ENCODE results near the gene ZNF664. TPM values are rescaled to one million over a fixed set of nuclear protein-coding genes. Genes with fewer than 3 reads are reported as not detected.

Gene ZNF664
- total RNA-seq, 1 donor from 2014 or later, result 67.6 TPM

- Mint-ChIP-seq H3K27me3 (ENCODE audit: low read depth, unreplicated experiment) (peaks cover 4% of the 10 kb centered on the region), H3K27ac (ENCODE audit: unreplicated experiment) (peak overlapping the region; percentile 48), H3K4me3 (ENCODE audit: unreplicated experiment) (peak overlapping the region; percentile 99), H3K9me3 (ENCODE audit: unreplicated experiment) (no peaks in the 10 kb centered on the region), H3K4me1 (ENCODE audit: low read depth, unreplicated experiment) (peaks cover 12% of the 10 kb centered on the region), H3K36me3 (ENCODE audit: low read depth, unreplicated experiment) (peaks cover 7% of the 10 kb centered on the region)
- Histone ChIP-seq H3K4me1 (ENCODE audit: insufficient read depth, low read length) (peaks cover 20% of the 10 kb centered on the region), H3K9ac (ENCODE audit: low read length) (peak overlapping the region; percentile 85), H3K4me3 (ENCODE audit: insufficient read depth, low read depth, low read length) (peak overlapping the region; percentile 79), H3K27me3 (ENCODE audit: insufficient read depth, low read length) (no peaks in the 10 kb centered on the region), H3K4me2 (ENCODE audit: low read length) (peak overlapping the region; percentile 91), H3K79me2 (ENCODE audit: insufficient read depth, low read length) (peaks cover 56% of the 10 kb centered on the region), H2AFZ (ENCODE audit: low read depth, low read length) (peak overlapping the region; percentile 74), H3K9me3 (ENCODE audit: insufficient read depth, low read depth, low read length) (no peaks in the 10 kb centered on the region), H3K36me3 (ENCODE audit: insufficient read depth, low read length) (no peaks in the 10 kb centered on the region), H3K27ac (ENCODE audit: low read depth, low read length) (peak overlapping the region; percentile 29), H4K20me1 (ENCODE audit: insufficient read depth, low read length) (peaks cover 30% of the 10 kb centered on the region)
- FAIRE-seq, result no peak
- DNase-seq (ENCODE audit: low read depth), result no peak
- TF ChIP-seq EZH2 (IDR thresholded peaks at IDR 0.05; ENCODE audit: insufficient read depth, low read length) (no peak), CTCF (IDR thresholded peaks at IDR 0.05; ENCODE audit: insufficient read depth, low read depth, low read length) (no peak)
Observed at GRCh38 chr12:123973552-123974341, 732 bp downstream of the ZNF664 start.

GRCh38 chr12:123976227-123976826, 3.3 kb downstream of the ZNF664 start:
- H3K36me3 ChIP-seq (ENCODE audit: insufficient read depth, low read length), result no peaks in the 10 kb centered on the region
- H3K79me2 ChIP-seq (ENCODE audit: insufficient read depth, low read length), result peaks cover 45% of the 10 kb centered on the region

More at GRCh38 chr12:123976227-123976826, 3.3 kb downstream of the ZNF664 start:
- no peaks in the 10 kb centered on the region for H3K9me3 ChIP-seq (ENCODE audit: insufficient read depth, low read depth, low read length)
- no peak overlapping the region for H3K4me2 ChIP-seq (ENCODE audit: low read length)
- Mint-ChIP-seq H3K27ac (ENCODE audit: unreplicated experiment) (peak overlapping the region; percentile 1), H3K4me3 (ENCODE audit: unreplicated experiment) (no peak overlapping the region), H3K9me3 (ENCODE audit: unreplicated experiment) (no peaks in the 10 kb centered on the region), H3K36me3 (ENCODE audit: low read depth, unreplicated experiment) (peaks cover 5% of the 10 kb centered on the region), H3K4me1 (ENCODE audit: low read depth, unreplicated experiment) (peaks cover 6% of the 10 kb centered on the region), H3K27me3 (ENCODE audit: low read depth, unreplicated experiment) (no peaks in the 10 kb centered on the region)
- H3K4me3 ChIP-seq (ENCODE audit: insufficient read depth, low read depth, low read length), result no peak overlapping the region
- FAIRE-seq (no peak), DNase-seq (ENCODE audit: low read depth) (no peak)
- H2AFZ ChIP-seq (ENCODE audit: low read depth, low read length), result no peak overlapping the region
- H3K27me3 ChIP-seq (ENCODE audit: insufficient read depth, low read length), result no peaks in the 10 kb centered on the region
- TF ChIP-seq EZH2 (IDR thresholded peaks at IDR 0.05; ENCODE audit: insufficient read depth, low read length) (no peak), CTCF (IDR thresholded peaks at IDR 0.05; ENCODE audit: insufficient read depth, low read depth, low read length) (no peak)
- peaks cover 5% of the 10 kb centered on the region for H3K4me1 ChIP-seq (ENCODE audit: insufficient read depth, low read length)
- H3K9ac ChIP-seq (ENCODE audit: low read length), result no peak overlapping the region
- peaks cover 26% of the 10 kb centered on the region for H4K20me1 ChIP-seq (ENCODE audit: insufficient read depth, low read length)
- no peak overlapping the region for H3K27ac ChIP-seq (ENCODE audit: low read depth, low read length)

Data from astrocyte (in vitro differentiated cells and primary cell).